ENCODE results near the gene CHCHD3. TPM values are rescaled to one million over a fixed set of nuclear protein-coding genes. Genes with fewer than 3 reads are reported as not detected.

Gene CHCHD3
- total RNA-seq, 1 experiment from 2014 or later = 100 TPM

DNA sequence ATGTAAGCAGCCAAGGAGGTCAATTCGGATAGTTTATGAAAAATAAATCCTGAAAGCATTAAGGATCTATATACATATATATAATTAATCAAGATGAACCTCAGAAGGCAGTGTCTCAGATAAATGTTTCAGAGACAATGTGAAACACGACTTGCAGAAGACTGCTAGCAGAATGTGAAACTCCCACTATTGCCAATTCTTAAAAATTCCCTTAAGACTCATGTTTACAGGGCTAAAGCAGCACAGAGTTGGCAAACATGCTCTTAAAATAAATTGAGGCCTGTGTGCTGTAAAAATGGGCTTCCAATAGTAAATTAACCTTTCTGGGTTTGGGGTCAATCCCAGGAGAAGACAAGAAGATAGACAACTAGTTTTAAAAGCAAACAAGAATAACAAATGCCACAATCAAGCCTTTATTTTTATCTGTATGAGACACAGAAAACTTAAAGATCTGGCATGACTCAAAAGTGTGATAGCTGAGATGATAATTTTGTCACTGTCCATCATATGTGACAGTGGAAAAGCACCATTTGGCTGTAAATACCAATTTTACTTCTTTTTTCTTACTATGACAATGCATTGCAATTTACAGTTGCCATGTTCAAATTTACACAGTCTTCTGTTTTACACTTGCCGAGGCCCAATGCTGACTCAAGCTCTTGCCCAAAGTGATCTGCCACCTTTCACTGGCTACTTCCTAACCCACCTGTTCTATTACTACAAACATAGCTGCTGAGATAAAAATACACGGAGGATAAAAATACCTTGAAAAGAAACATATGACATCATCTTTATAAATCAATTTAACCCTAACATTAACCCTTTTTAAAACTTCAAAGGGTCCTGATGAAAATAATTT lies 78.6 kb downstream of the CHCHD3 start:
- intact Hi-C loops (cut with micrococcal nuclease; ENCODE audit: unreplicated experiment) = no loop called here
- no peaks in the 10 kb centered on the region for H3F3A ChIP-seq (ENCODE audit: insufficient read depth, low read depth)
- no TSS peak for BruUV-seq (replicated peaks)
- no peak overlapping the region for H3K27ac ChIP-seq
- ChIA-PET POLR2A (ENCODE audit: unreplicated experiment) (no interaction called here), CTCF (no interaction called here)
- H3K27me3 ChIP-seq (ENCODE audit: insufficient read depth, low read depth) = no peaks in the 10 kb centered on the region
- no peak overlapping the region for H2AFZ ChIP-seq
- no peak overlapping the region for H3K4me3 ChIP-seq
- no peaks in the 10 kb centered on the region; the same call in 1 of the 2 replicates for H3K9me3 ChIP-seq (ENCODE audit: insufficient read depth, low read depth)
- H3K4me2 ChIP-seq = no peak overlapping the region
- H3K4me1 ChIP-seq (replicated peaks; ENCODE audit: insufficient read depth) = no peaks in the 10 kb centered on the region
- H4K20me1 ChIP-seq (ENCODE audit: insufficient read depth) = peaks cover 12% of the 10 kb centered on the region
- H3K9me2 ChIP-seq (ENCODE audit: insufficient read depth) = no peaks in the 10 kb centered on the region
- TF ChIP-seq EZH2 (IDR thresholded peaks at IDR 0.05; ENCODE audit: low read depth) = no peak
- TF ChIP-seq, protein P1, sequence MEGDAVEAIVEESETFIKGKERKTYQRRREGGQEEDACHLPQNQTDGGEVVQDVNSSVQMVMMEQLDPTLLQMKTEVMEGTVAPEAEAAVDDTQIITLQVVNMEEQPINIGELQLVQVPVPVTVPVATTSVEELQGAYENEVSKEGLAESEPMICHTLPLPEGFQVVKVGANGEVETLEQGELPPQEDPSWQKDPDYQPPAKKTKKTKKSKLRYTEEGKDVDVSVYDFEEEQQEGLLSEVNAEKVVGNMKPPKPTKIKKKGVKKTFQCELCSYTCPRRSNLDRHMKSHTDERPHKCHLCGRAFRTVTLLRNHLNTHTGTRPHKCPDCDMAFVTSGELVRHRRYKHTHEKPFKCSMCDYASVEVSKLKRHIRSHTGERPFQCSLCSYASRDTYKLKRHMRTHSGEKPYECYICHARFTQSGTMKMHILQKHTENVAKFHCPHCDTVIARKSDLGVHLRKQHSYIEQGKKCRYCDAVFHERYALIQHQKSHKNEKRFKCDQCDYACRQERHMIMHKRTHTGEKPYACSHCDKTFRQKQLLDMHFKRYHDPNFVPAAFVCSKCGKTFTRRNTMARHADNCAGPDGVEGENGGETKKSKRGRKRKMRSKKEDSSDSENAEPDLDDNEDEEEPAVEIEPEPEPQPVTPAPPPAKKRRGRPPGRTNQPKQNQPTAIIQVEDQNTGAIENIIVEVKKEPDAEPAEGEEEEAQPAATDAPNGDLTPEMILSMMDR (conservative IDR thresholded peaks at IDR 0.05) = no peak
- peaks cover 40% of the 10 kb centered on the region for H3K79me2 ChIP-seq (ENCODE audit: low read depth)
- DNase-seq = no peak
- H3K36me3 ChIP-seq (ENCODE audit: low read depth) = no peaks in the 10 kb centered on the region

DNA sequence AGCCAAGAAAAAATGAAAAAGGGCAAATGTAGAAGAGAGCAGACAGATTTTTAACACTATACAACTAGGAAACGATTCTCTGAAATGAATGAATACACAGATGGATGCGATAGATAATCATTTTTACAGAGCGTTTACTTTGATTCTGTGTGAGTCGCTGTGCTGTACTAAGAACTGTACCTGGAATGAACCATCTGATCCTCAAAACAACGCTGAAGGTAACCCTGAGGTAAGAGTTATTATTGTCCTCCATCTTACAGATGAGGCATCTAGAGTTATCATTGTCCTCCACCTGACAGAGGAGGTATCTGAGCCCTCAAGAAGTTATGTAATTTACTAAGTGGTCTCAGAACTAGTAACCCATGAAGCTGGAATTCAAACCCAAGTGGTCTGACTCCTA lies 80.2 kb downstream of the CHCHD3 start:
- intact Hi-C loops (cut with micrococcal nuclease; ENCODE audit: unreplicated experiment) = no loop called here
- ChIA-PET CTCF (no interaction called here), POLR2A (ENCODE audit: unreplicated experiment) (no interaction called here)
- no peaks in the 10 kb centered on the region for H3K4me1 ChIP-seq (replicated peaks; ENCODE audit: insufficient read depth)
- TF ChIP-seq, protein P1 (conservative IDR thresholded peaks at IDR 0.05) = no peak
- TF ChIP-seq EZH2 (IDR thresholded peaks at IDR 0.05; ENCODE audit: low read depth) = no peak
- H3K9me2 ChIP-seq (ENCODE audit: insufficient read depth) = no peaks in the 10 kb centered on the region
- DNase-seq = no peak
- H3K9me3 ChIP-seq (ENCODE audit: insufficient read depth, low read depth) = no peaks in the 10 kb centered on the region; the same call in 1 of the 2 replicates
- H3K27me3 ChIP-seq (ENCODE audit: insufficient read depth, low read depth) = no peaks in the 10 kb centered on the region
- H3K4me3 ChIP-seq = no peak overlapping the region
- no peaks in the 10 kb centered on the region for H3F3A ChIP-seq (ENCODE audit: insufficient read depth, low read depth)
- no peak overlapping the region for H2AFZ ChIP-seq
- H3K36me3 ChIP-seq (ENCODE audit: low read depth) = no peaks in the 10 kb centered on the region
- H3K27ac ChIP-seq = no peak overlapping the region
- no TSS peak for BruUV-seq (replicated peaks)
- peaks cover 37% of the 10 kb centered on the region for H3K79me2 ChIP-seq (ENCODE audit: low read depth)
- H4K20me1 ChIP-seq (ENCODE audit: insufficient read depth) = peaks cover 11% of the 10 kb centered on the region; the same call in 1 of the 2 replicates
- H3K4me2 ChIP-seq = no peak overlapping the region

DNA sequence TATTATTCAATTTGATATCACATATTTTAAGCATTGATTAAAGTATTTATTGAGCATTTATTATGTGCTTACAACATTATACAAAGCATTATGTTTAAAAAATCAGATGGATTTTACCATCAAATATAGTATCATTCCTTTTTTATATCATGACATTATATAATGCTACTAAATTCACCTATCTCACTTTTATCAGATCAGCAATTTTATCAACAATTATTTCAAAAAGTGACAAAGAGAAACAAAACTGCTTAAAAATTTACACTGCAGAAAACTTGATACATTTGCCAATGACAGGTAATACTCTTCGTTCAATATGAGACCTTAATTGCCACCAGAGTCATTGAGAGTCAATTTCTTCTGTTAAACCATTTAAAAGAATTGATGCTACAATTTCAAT lies 82.0 kb downstream of the CHCHD3 start:
- no peak overlapping the region for H3K4me3 ChIP-seq
- TF ChIP-seq, protein P1 (conservative IDR thresholded peaks at IDR 0.05) = no peak
- TF ChIP-seq EZH2 (IDR thresholded peaks at IDR 0.05; ENCODE audit: low read depth) = no peak
- H3K27me3 ChIP-seq (ENCODE audit: insufficient read depth, low read depth) = no peaks in the 10 kb centered on the region
- no peaks in the 10 kb centered on the region for H3K36me3 ChIP-seq (ENCODE audit: low read depth)
- no peak overlapping the region for H2AFZ ChIP-seq
- no peaks in the 10 kb centered on the region; the same call in 1 of the 2 replicates for H3K9me3 ChIP-seq (ENCODE audit: insufficient read depth, low read depth)
- CTCF ChIA-PET = no interaction called here
- H3K79me2 ChIP-seq (ENCODE audit: low read depth) = peaks cover 44% of the 10 kb centered on the region
- H3K4me2 ChIP-seq = no peak overlapping the region
- intact Hi-C loops (cut with micrococcal nuclease; ENCODE audit: unreplicated experiment) = no loop called here
- no peaks in the 10 kb centered on the region for H3F3A ChIP-seq (ENCODE audit: insufficient read depth, low read depth)
- no peaks in the 10 kb centered on the region for H3K9me2 ChIP-seq (ENCODE audit: insufficient read depth)
- no peak overlapping the region for H3K27ac ChIP-seq
- H3K4me1 ChIP-seq (replicated peaks; ENCODE audit: insufficient read depth) = no peaks in the 10 kb centered on the region
- POLR2A ChIA-PET (ENCODE audit: unreplicated experiment) = no interaction called here
- BruUV-seq (replicated peaks) = no TSS peak
- DNase-seq = no peak
- peaks cover 11% of the 10 kb centered on the region; the same call in 1 of the 2 replicates for H4K20me1 ChIP-seq (ENCODE audit: insufficient read depth)

Measured in PC-9 (cell line).